OCI-M2 (cell line): ENCODE measurements around the gene PODN.

ENCODE experiments used
- DNase-seq: peaks from one replicate; lab custom pipeline; 2025; ENCODE audit not compliant: unreplicated experiment; lab: John Stamatoyannopoulos, UW

Gene PODN

DNA sequence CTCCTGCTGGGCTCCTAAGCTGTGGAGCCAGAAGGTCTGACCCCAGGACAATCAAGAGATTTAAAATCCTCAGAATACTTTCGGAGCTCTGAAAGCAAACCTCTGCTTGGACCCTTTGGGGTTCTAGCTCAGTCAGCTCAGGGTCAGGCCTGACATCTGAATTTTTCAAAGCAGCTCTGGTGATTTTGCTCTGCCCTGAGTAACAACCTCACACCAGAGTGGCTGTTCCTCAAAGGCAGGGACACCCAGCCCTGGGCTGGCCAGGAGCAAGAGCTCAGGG, 68.5 kb downstream of the PODN start:
- no peak for DNase-seq

DNA sequence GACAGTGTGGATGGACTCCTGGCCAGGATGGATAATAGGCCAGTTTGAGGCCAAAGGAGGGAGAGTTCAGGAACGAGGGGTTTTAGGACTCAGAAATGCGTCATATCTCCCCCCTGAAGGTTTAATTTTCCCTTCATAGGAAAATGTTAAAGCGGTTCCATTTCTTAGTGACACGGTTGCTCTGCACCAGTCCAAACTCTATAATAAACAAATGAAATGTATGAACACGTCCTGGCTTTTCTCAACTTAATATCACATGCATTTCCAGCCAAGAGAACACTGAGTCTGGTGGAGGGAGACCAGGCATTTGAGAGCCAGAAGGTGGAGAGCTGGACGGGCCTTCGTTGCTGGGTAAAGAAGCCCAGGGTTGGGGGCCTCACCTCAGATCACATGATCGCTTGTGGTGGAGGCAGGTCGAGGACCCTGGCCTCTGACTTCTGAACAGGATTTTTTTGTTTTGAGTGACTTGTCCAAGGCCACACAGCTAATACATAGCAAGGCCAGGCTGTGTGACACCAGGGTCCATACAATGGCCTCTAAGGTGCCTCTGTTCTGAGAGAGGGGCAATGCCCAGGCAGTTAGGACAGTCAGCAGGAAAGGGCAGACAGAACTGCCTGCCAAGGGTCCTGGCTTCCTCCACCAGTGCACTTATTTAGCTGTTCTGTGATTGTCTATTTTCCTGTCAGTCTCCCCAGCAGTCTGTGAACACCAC, 69.0 kb downstream of the PODN start:
- no peak for DNase-seq

GRCh38 chr1:53131590-53131938, 69.6 kb downstream of the PODN start:
- no peak for DNase-seq

- no peak for DNase-seq
These were observed 70.2 kb downstream of the PODN start for GRCh38 chr1:53132176-53132575.

DNA sequence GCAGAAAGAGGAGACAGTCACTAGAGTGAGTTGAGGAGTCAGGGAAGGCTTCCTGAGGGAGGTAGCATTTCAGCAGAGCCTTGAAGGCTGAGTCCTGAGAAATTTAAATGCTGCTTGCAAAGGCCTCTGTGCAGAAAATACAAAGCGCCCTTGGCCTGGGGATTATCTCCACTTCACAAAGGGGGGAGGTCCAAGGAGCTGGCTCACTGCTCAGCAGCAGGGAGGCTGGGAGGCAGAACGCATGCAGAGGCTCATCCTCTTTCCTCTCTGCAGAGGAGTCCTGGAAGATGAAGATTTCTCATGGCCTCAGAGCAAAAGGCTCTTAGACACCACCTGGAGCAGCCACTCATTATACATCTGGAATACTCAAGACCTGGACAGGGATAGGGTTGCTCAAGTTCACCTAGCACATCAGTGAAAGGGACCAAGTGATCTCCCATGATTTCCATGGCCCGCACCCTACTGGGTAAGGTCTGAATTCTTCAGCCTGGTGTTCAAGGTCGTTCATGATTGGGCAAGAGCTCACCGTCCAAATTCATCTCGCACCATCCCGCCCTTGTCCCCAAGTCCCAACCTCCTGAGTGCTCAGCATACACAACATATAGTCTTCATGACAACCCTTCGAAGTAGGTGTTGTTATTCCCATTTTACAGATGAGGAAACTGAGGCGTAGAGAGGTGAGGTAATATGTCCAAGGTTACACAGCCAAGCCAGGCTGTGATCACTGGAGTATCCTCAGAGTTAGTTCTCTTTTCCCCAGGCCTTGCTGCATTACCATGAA, 71.4 kb downstream of the PODN start:
- no peak for DNase-seq

DNA sequence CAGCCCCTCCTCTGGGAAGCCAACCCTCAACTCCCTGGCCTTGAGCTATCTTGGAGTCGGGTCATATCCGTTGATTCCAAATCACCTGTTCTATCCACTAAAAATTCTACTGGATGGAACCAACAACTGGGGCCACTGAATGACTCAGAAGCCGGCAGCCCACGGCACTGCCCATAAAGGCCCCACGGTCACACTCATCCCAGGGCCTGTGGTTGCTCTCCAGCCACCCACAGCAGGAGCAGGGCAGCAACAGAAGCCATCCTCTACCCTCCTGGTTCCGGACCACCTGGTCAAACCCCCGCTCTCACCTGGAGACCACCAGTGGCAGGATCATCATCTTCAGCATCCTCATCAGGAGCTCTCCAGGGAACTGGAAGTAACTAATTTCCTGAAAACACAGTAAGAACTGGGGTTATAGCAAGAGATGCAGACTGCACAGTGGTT, 72.1 kb downstream of the PODN start:
- DNase-seq = no peak
